Measurements from ENCODE around the gene NRXN2.

The NRXN2 gene

DNA sequence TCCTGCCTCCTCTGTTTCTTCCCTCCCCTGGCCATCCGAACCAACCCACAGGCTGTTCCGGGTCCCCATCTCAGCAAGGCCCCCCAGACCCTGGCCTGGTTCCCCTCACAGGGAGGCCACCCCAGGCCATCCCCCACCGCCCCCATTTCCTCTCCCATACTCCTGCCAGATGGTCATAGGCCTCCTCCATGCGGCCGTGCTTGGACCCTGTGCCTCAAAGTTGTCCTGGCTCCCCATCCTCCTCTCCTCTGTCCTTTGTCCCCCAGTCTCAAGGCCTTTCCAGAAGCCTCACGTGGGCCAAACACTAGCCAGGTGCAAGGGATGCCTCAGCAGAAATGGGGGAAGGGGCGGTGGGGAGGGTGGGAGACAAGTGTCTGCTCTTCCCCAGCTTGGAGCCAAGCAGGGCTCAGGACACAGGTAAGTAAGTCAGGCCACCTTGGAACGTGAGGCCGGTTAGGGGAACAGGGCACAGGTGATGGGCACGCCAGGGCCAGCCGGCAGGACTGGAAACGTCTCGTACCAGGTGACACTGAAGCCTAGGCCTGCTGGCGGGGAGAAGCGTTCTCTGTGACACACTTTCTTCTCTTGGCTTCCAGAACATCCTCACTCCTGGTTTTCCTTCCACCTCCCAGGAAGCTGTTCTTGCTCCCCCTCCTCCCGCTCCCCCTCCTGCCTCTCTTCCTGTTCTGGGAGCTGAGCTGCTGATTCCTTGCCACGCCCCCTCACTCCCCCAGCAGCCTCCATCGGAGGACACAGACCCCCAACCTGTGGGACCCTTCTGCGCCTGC lies 163.5 kb downstream of the NRXN2 start:
- TF ChIP-seq MAX (IDR thresholded peaks at IDR 0.05), result no peak
- no peak for TF ChIP-seq FOXM1 (IDR thresholded peaks at IDR 0.05; ENCODE audit: borderline replicate concordance, low read depth)
- no peak for TF ChIP-seq EP300 (IDR thresholded peaks at IDR 0.05; ENCODE audit: borderline replicate concordance)
- no peak for TF ChIP-seq NFIC (IDR thresholded peaks at IDR 0.05)
- no peak for TF ChIP-seq CEBPB (IDR thresholded peaks at IDR 0.05)
- no peak for TF ChIP-seq TEAD4 (IDR thresholded peaks at IDR 0.05)
- TF ChIP-seq TAF1 (IDR thresholded peaks at IDR 0.05; ENCODE audit: low read depth), result no peak
- TF ChIP-seq REST (IDR thresholded peaks at IDR 0.05; ENCODE audit: low read depth), result no peak
- TF ChIP-seq ZBTB7A (IDR thresholded peaks at IDR 0.05; ENCODE audit: low read depth), result no peak
- TF ChIP-seq CREB1 (IDR thresholded peaks at IDR 0.05; ENCODE audit: low read depth), result no peak
- no peak for TF ChIP-seq EGR1 (IDR thresholded peaks at IDR 0.05)
- no peak for TF ChIP-seq RAD21 (IDR thresholded peaks at IDR 0.05; ENCODE audit: low read depth)
- no peak for TF ChIP-seq YY1 (IDR thresholded peaks at IDR 0.05; ENCODE audit: low read depth)

- no peak for TF ChIP-seq EP300 (IDR thresholded peaks at IDR 0.05; ENCODE audit: borderline replicate concordance)
- TF ChIP-seq, protein P1, sequence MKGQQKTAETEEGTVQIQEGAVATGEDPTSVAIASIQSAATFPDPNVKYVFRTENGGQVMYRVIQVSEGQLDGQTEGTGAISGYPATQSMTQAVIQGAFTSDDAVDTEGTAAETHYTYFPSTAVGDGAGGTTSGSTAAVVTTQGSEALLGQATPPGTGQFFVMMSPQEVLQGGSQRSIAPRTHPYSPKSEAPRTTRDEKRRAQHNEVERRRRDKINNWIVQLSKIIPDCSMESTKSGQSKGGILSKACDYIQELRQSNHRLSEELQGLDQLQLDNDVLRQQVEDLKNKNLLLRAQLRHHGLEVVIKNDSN (IDR thresholded peaks at IDR 0.05), result no peak
- TF ChIP-seq FOXM1 (IDR thresholded peaks at IDR 0.05; ENCODE audit: borderline replicate concordance, low read depth), result no peak
Measured at GRCh38 chr11:64558869-64559268, 164.1 kb downstream of the NRXN2 start.

GRCh38 chr11:64558065-64558745 lies 164.8 kb downstream of the NRXN2 start:
- no peak for TF ChIP-seq ZBTB7A (IDR thresholded peaks at IDR 0.05; ENCODE audit: low read depth)
- no peak for TF ChIP-seq MAX (IDR thresholded peaks at IDR 0.05)
- no peak for TF ChIP-seq TAF1 (IDR thresholded peaks at IDR 0.05; ENCODE audit: low read depth)
- TF ChIP-seq TEAD4 (IDR thresholded peaks at IDR 0.05), result no peak

GRCh38 chr11:64556721-64557250 lies 166.2 kb downstream of the NRXN2 start:
- TF ChIP-seq YY1 (IDR thresholded peaks at IDR 0.05; ENCODE audit: low read depth), result no peak
- no peak for TF ChIP-seq EP300 (IDR thresholded peaks at IDR 0.05; ENCODE audit: borderline replicate concordance)
- no peak for TF ChIP-seq TAF1 (IDR thresholded peaks at IDR 0.05; ENCODE audit: low read depth)
- TF ChIP-seq REST (IDR thresholded peaks at IDR 0.05; ENCODE audit: low read depth), result no peak
- TF ChIP-seq TEAD4 (IDR thresholded peaks at IDR 0.05), result no peak
- TF ChIP-seq TCF12 (IDR thresholded peaks at IDR 0.05; ENCODE audit: low read depth), result no peak
- TF ChIP-seq CEBPB (IDR thresholded peaks at IDR 0.05), result no peak

Data from Ishikawa (cell line).